ENCODE results near the gene ANKRD18B.
"Not testable (repeated sequence)": the region's sequence is repeated elsewhere in the genome, so short reads cannot be mapped to it uniquely, and the experiment has no call there.

ANKRD18B gene

GRCh38 chr9:33614001-33614687, 90.1 kb downstream of the ANKRD18B start:
- DNase-seq = no peak

- DNase-seq = not testable (repeated sequence)
Measured at GRCh38 chr9:33618370-33618769, 94.3 kb downstream of the ANKRD18B start.

- no peak for DNase-seq
Measured at GRCh38 chr9:33619666-33620404, 95.8 kb downstream of the ANKRD18B start.

GRCh38 chr9:33620738-33621439, 96.8 kb downstream of the ANKRD18B start:
- DNase-seq = no peak
